SK-N-SH treated with all-trans-retinoic acid at 6 μM for 48 hours (cell line): ENCODE results near the gene LDHA.

Experiments used
- ARNTL ChIP-seq: fragments of 450-650 bp; formaldehyde crosslinking; IDR thresholded peaks from 2 replicates; pipeline ENCODE4 v1.5.0; 2020; ENCODE audit warnings: low read depth, mild to moderate bottlenecking, moderate library complexity, borderline replicate concordance
- CREB5 ChIP-seq: fragments of 250-450 bp; sonication (Bioruptor Pico); IDR thresholded peaks from 2 replicates; pipeline ENCODE4 v1.5.1; 2020; ENCODE audit warnings: low read depth, mild to moderate bottlenecking, moderate library complexity
- RARB ChIP-seq: fragments of 250-450 bp; sonication (Bioruptor Pico); IDR thresholded peaks from 2 replicates; pipeline ENCODE4 v1.8.0; 2021; ENCODE audit warnings: mild to moderate bottlenecking, moderate library complexity

- TF ChIP-seq RARB (CRISPR knock-in tag) (no peak), ARNTL (CRISPR knock-in tag) (no peak), CREB5 (no peak)
Measured at GRCh38 chr11:18361154-18361553, 33.2 kb upstream of the LDHA start.
